HepG2 (cell line): ENCODE results near the gene RNGTT. TPM values are rescaled to one million over a fixed set of nuclear protein-coding genes. Genes with fewer than 3 reads are reported as not detected.

Experiments used
- ATAC-seq: fragments of 200-7000 bp; cut with Tn5 transposase; 3 replicates; pipeline ENCODE4 v1.9.1; 2020; ENCODE audit warnings: mild to moderate bottlenecking, moderate library complexity
- BruUV-seq: library from RNA; stranded (reverse); fragments of 400-500 nt; replicated peaks from 2 replicates; lab custom pipeline; 2021; lab: Mats Ljungman, UMichigan
- CTCF ChIA-PET: fragments of 300-600 bp; formaldehyde crosslinking; extraction: SDS; loops from one replicate; lab custom pipeline; 2021; ENCODE audit warnings: low total read pairs, inconsistent platforms, low intra/inter-chr PET ratio; lab: Yijun Ruan, JAX
- POLR2A ChIA-PET: fragments of 350-600 bp; sonication (Branson Sonifier 250); formaldehyde crosslinking; loops from one replicate; lab custom pipeline; 2020; ENCODE audit warnings: antibody characterized with exemption, inconsistent platforms; lab: Yijun Ruan, JAX
- DNase-seq: peaks from one replicate; pipeline ENCODE4 v3.0.0-alpha.2; 2015; ENCODE audit warnings: low spot score
- FAIRE-seq: peaks from 3 replicates; lab custom pipeline; 2011; peaks lifted over from hg19 to GRCh38; lab: Jason Lieb, UNC
- H2AFZ ChIP-seq: one replicate; pipeline ENCODE4 v1.6.1; 2011; ENCODE audit warnings: low read length, inconsistent platforms
- H3K27ac ChIP-seq: fragments of 300-600 bp; 3 replicates; pipeline ENCODE4 v1.8.0; 2011; ENCODE audit warnings: mixed run types, mild to moderate bottlenecking, mixed read lengths, low read length, inconsistent platforms; ENCODE audit not compliant: insufficient read depth; ENCODE audit errors: extremely low read length
- H3K27me3 ChIP-seq, 2 experiments: fragments of 200-600 bp in 1 of 2; 2 replicates in 1 of 2; 3 replicates in 1 of 2; pipeline versions ENCODE4 v1.6.0 to v1.8.0; 2011; ENCODE audit warnings: low read length in 2 of 2, mild to moderate bottlenecking in 2 of 2, moderate library complexity in 2 of 2, inconsistent platforms in 1 of 2; ENCODE audit not compliant: insufficient read depth in 2 of 2, control insufficient read depth in 1 of 2
- H3K36me3 ChIP-seq, 2 experiments: fragments of 200-600 bp in 1 of 2; replicated peaks in 1 of 2; 2 replicates in 1 of 2; 3 replicates in 1 of 2; pipeline versions ENCODE4 v1.5.1 to v1.8.0; 2011; ENCODE audit warnings: low read length in 2 of 2, inconsistent platforms in 1 of 2; ENCODE audit not compliant: insufficient read depth in 2 of 2, control insufficient read depth in 1 of 2
- H3K4me1 ChIP-seq: 2 replicates; pipeline ENCODE4 v1.5.1; 2012; ENCODE audit warnings: low read length, inconsistent platforms; ENCODE audit not compliant: insufficient read depth
- H3K4me2 ChIP-seq: 2 replicates; pipeline ENCODE4 v1.6.0; 2011; ENCODE audit warnings: low read depth, low read length, inconsistent platforms
- H3K4me3 ChIP-seq, 3 experiments: fragments of 200-600 bp in 1 of 3; sonication (generic), shearing (Covaris generic) in 1 of 3; replicated peaks in 1 of 3; 2 replicates each; pipeline ENCODE4 v1.5.1; 2011 to 2016; ENCODE audit warnings: low read length in 3 of 3, inconsistent platforms in 2 of 3, low read depth in 2 of 3, mild to moderate bottlenecking in 2 of 3, control low read depth in 1 of 3, mixed read lengths in 1 of 3; ENCODE audit not compliant: insufficient read depth in 1 of 3
- H3K79me2 ChIP-seq: one replicate; pipeline ENCODE4 v1.6.1; 2011; ENCODE audit warnings: low read length, inconsistent platforms; ENCODE audit not compliant: insufficient read depth
- H3K9ac ChIP-seq: 2 replicates; pipeline ENCODE4 v1.6.0; 2011; ENCODE audit warnings: mild to moderate bottlenecking, low read depth, low read length, inconsistent platforms; ENCODE audit not compliant: insufficient read depth
- H3K9me3 ChIP-seq: 2 replicates; pipeline ENCODE4 v1.5.1; 2012; ENCODE audit warnings: mild to moderate bottlenecking, low read length
- H4K20me1 ChIP-seq: 2 replicates; pipeline ENCODE4 v1.6.0; 2011; ENCODE audit warnings: inconsistent platforms, mild to moderate bottlenecking, low read length, moderate library complexity; ENCODE audit not compliant: insufficient read depth
- MYNN ChIP-seq: sonication (generic); formaldehyde crosslinking; IDR thresholded peaks from 2 replicates; pipeline ENCODE4 v1.4.0; 2020; ENCODE audit warnings: mild to moderate bottlenecking, low read depth, missing genetic modification reagents
- POLR2A ChIP-seq, 2 experiments: IDR thresholded peaks; 2 replicates each; pipeline ENCODE4 v1.6.1; 2011; ENCODE audit warnings: low read depth in 2 of 2, low read length in 2 of 2, mild to moderate bottlenecking in 1 of 2, moderate library complexity in 1 of 2; ENCODE audit not compliant: insufficient read depth in 1 of 2
- TFE3 ChIP-seq: IDR thresholded peaks from 2 replicates; pipeline ENCODE4 v1.6.1; 2016
- WGBS: methylation state at CpG from one replicate; pipeline ENCODE4 v1.1.6; 2017; ENCODE audit warnings: low lambda C conversion rate; 5-methylcytosine and 5-hydroxymethylcytosine counted together
- in situ Hi-C: cut with HindIII; loops from 2 replicates; pipeline ENCODE4 v1.10.0; 2017; ENCODE audit warnings: low pct_unique_long_range_greater_than_20kb; ENCODE audit not compliant: extremely low pct_ligation_motif_present
- intact Hi-C: fragments of 100-400 bp; cut with micrococcal nuclease; formaldehyde crosslinking; loops from one replicate; pipeline ENCODE4 v1.10.0; 2022; ENCODE audit not compliant: unreplicated experiment
- polyA plus RNA-seq, 8 experiments: library from polyadenylated mRNA; depleted of rRNA in 3 of 8; stranded (reverse) in 7 of 8; unstranded in 1 of 8; fragments of >200 nt; fragmentation: Illumina TruSeq in 4 of 8; extraction: Trizol in 4 of 8; gene quantifications; 2 replicates each; pipeline versions ENCODE4 v1.2.1 to v1.2.3, GENCODE V29; 2011 to 2016; ENCODE audit warnings: low read depth in 4 of 8, missing spikeins in 1 of 8, mixed read lengths in 1 of 8; ENCODE audit not compliant: insufficient read depth in 1 of 8
- total RNA-seq, 5 experiments: library from RNA; depleted of rRNA; stranded (reverse); fragments of >200 nt; fragmentation: Illumina TruSeq; extraction: Trizol; gene quantifications; 2 replicates each; pipeline ENCODE4 v1.2.3, GENCODE V29; 2016; ENCODE audit warnings: low read depth in 1 of 5
- TF ChIP-seq, protein P1 (sequence below): sonication (generic); formaldehyde crosslinking; IDR thresholded peaks from 2 replicates; pipeline ENCODE4 v1.4.0; 2020; ENCODE audit warnings: missing genetic modification reagents

The RNGTT gene
- total and polyA plus RNA-seq, 2 of the 13 experiments (the other 11 are each of a cell fraction or from before 2014, with no cell fraction given), result 6.0 to 22.6 TPM

DNA sequence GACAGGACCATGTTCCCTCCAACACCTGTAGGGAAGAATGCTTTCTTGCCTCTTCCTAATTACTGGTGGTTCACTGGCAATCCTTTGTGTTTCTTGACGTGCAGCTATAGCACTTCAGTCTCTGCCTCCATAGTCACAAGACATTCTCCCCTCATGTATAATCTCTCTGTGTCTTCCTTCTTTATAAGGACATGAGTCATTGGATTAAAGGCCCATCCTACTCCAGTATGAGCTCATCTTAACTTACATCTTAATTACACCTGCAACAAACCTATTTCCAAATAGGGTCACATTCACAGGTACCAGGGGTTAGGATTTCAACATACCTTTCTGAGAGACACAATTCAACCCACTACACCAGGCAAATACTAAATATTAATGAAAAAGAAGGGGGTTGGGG lies 213.6 kb downstream of the RNGTT start:
- ChIA-PET CTCF (no interaction called here), POLR2A (no interaction called here)
- H3K4me2 ChIP-seq, result no peak overlapping the region
- DNase-seq (no peak), ATAC-seq (no peak), FAIRE-seq (no peak)
- H3K79me2 ChIP-seq, result no peaks in the 10 kb centered on the region
- in situ Hi-C loops, result no loop called here
- 100% methylated on average over 1 of the region's 1 CpG for WGBS
- H3K9me3 ChIP-seq, result no peaks in the 10 kb centered on the region
- BruUV-seq, result no TSS peak
- H3K27ac ChIP-seq, result no peak overlapping the region
- no peaks in the 10 kb centered on the region for H3K27me3 ChIP-seq
- H3K4me3 ChIP-seq, result no peak overlapping the region
- peaks cover 0 to under 1% of the 10 kb centered on the region in 2 experiments; a peak in 2 of 5 replicates for H3K36me3 ChIP-seq
- TF ChIP-seq, protein P1, sequence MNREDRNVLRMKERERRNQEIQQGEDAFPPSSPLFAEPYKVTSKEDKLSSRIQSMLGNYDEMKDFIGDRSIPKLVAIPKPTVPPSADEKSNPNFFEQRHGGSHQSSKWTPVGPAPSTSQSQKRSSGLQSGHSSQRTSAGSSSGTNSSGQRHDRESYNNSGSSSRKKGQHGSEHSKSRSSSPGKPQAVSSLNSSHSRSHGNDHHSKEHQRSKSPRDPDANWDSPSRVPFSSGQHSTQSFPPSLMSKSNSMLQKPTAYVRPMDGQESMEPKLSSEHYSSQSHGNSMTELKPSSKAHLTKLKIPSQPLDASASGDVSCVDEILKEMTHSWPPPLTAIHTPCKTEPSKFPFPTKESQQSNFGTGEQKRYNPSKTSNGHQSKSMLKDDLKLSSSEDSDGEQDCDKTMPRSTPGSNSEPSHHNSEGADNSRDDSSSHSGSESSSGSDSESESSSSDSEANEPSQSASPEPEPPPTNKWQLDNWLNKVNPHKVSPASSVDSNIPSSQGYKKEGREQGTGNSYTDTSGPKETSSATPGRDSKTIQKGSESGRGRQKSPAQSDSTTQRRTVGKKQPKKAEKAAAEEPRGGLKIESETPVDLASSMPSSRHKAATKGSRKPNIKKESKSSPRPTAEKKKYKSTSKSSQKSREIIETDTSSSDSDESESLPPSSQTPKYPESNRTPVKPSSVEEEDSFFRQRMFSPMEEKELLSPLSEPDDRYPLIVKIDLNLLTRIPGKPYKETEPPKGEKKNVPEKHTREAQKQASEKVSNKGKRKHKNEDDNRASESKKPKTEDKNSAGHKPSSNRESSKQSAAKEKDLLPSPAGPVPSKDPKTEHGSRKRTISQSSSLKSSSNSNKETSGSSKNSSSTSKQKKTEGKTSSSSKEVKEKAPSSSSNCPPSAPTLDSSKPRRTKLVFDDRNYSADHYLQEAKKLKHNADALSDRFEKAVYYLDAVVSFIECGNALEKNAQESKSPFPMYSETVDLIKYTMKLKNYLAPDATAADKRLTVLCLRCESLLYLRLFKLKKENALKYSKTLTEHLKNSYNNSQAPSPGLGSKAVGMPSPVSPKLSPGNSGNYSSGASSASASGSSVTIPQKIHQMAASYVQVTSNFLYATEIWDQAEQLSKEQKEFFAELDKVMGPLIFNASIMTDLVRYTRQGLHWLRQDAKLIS, result no peak
- TF ChIP-seq POLR2A (IDR thresholded peaks at IDR 0.05; ENCODE audit: insufficient read depth in 1 of 2, low read depth in 2 of 2, low read length in 2 of 2), result no peak
- no peak for TF ChIP-seq MYNN (CRISPR knock-in tag)
- no peak for TF ChIP-seq TFE3
- TF ChIP-seq, all 625 proteins: peak for 0
- H3K4me1 ChIP-seq, result no peaks in the 10 kb centered on the region
- H2AFZ ChIP-seq, result no peak overlapping the region
- no peak overlapping the region for H3K9ac ChIP-seq
- H4K20me1 ChIP-seq, result no peaks in the 10 kb centered on the region
- intact Hi-C loops, result no loop called here
